ENCODE results near the gene FGD5. TPM values are rescaled to one million over a fixed set of nuclear protein-coding genes. Genes with fewer than 3 reads are reported as not detected.
A peak's percentile ranks its signal among the peaks of the same experiment; 100 is the strongest.

The FGD5 gene
- total and polyA plus RNA-seq, 9 of the 15 experiments (the other 6 are each of a cell fraction or from before 2014, with no cell fraction given) = 0.18 TPM; not detected in 8

DNA sequence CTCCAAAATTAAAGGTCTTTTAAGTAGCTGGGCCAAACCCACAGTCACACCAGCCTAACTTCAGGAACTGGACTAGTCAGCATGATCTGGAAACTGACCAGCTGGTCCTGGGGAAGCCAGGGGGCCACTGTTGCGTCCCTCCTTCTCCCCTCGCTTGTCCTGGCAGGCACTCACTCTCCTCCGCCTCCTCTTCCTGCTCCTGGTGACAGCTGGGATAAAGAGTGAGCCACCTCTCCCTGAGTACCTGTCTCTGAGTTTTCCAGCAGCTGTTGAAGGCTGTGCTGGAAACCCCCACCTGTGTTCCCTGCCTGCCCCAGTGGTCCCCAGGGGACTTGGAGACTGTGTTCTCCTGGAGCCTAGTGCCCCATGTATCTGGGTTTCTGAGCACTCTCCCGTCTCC is 56.0 kb downstream of the FGD5 start:
- no peak overlapping the region for H2AFZ ChIP-seq (ENCODE audit: low read depth, low read length)
- no TSS peak for BruUV-seq (replicated peaks)
- 0% methylated on average over 4 of the region's 4 CpGs for WGBS (ENCODE audit: insufficient coverage, low coverage, missing lambda C conversion rate)
- no peak for ATAC-seq
- no peaks in the 10 kb centered on the region for H3K4me1 ChIP-seq (replicated peaks in 1 of 2; ENCODE audit: control insufficient read depth in 2 of 2, insufficient read depth in 2 of 2, low read length in 2 of 2)
- TF ChIP-seq, protein P1, sequence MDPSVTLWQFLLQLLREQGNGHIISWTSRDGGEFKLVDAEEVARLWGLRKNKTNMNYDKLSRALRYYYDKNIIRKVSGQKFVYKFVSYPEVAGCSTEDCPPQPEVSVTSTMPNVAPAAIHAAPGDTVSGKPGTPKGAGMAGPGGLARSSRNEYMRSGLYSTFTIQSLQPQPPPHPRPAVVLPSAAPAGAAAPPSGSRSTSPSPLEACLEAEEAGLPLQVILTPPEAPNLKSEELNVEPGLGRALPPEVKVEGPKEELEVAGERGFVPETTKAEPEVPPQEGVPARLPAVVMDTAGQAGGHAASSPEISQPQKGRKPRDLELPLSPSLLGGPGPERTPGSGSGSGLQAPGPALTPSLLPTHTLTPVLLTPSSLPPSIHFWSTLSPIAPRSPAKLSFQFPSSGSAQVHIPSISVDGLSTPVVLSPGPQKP (CRISPR knock-in tag; IDR thresholded peaks at IDR 0.05) = no peak
- TF ChIP-seq, protein P2, sequence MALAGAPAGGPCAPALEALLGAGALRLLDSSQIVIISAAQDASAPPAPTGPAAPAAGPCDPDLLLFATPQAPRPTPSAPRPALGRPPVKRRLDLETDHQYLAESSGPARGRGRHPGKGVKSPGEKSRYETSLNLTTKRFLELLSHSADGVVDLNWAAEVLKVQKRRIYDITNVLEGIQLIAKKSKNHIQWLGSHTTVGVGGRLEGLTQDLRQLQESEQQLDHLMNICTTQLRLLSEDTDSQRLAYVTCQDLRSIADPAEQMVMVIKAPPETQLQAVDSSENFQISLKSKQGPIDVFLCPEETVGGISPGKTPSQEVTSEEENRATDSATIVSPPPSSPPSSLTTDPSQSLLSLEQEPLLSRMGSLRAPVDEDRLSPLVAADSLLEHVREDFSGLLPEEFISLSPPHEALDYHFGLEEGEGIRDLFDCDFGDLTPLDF (CRISPR knock-in tag; IDR thresholded peaks at IDR 0.05) = no peak
- no peak for TF ChIP-seq ATF7 (IDR thresholded peaks at IDR 0.05)
- TF ChIP-seq GATAD2B (IDR thresholded peaks at IDR 0.05; ENCODE audit: borderline replicate concordance) = no peak
- TF ChIP-seq, protein P3, sequence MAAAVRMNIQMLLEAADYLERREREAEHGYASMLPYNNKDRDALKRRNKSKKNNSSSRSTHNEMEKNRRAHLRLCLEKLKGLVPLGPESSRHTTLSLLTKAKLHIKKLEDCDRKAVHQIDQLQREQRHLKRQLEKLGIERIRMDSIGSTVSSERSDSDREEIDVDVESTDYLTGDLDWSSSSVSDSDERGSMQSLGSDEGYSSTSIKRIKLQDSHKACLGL (CRISPR knock-in tag; IDR thresholded peaks at IDR 0.05; ENCODE audit: borderline replicate concordance, poor library complexity, severe bottlenecking) = no peak
- no peak for DNase-seq (ENCODE audit: extremely low read depth in 1 of 4, low spot score in 3 of 4)
- H3K4me3 ChIP-seq = no peak overlapping the region
- FAIRE-seq = no peak
- H3K9me3 ChIP-seq (replicated peaks; ENCODE audit: control insufficient read depth, insufficient read depth, low read depth, low read length) = no peaks in the 10 kb centered on the region
- intact Hi-C loops (cut with micrococcal nuclease) (no loop called here), in situ Hi-C loops (cut with MboI) (no loop called here)
- H3K4me2 ChIP-seq (ENCODE audit: insufficient read depth, low read length) = no peak overlapping the region
- peaks cover 48 to 74% of the 10 kb centered on the region in 2 experiments; a peak in 4 of 5 replicates for H3K27me3 ChIP-seq (ENCODE audit: control insufficient read depth in 2 of 2, insufficient read depth in 2 of 2, low read length in 2 of 2)
- POLR2A ChIA-PET = interaction anchor here (0.5 to 1.6 kb wide), 2 partner anchors 10 to 106 kb away, joined by 3 read pairs; no protein-coding TSS in a partner anchor
- 0 out of 2 replicates have a peak, but pooled peaks cover 8% of the 10 kb centered on the region for H4K20me1 ChIP-seq (replicated peaks; ENCODE audit: control insufficient read depth, insufficient read depth, low read length)
- H3K79me2 ChIP-seq (ENCODE audit: control insufficient read depth, insufficient read depth, low read length) = no peaks in the 10 kb centered on the region
- CTCF ChIA-PET (ENCODE audit: low intra/inter-chr PET ratio) = no interaction called here
- H3K36me3 ChIP-seq (ENCODE audit: control insufficient read depth, insufficient read depth, low read length) = no peaks in the 10 kb centered on the region
- H3K9me1 ChIP-seq (ENCODE audit: control insufficient read depth, insufficient read depth, low read length) = no peaks in the 10 kb centered on the region
- H3K9ac ChIP-seq (ENCODE audit: insufficient read depth in 1 of 2, low read depth in 2 of 2, low read length in 2 of 2) = 0 out of 4 replicates have a peak overlapping the region, but pooled peaks of 1 of the 2 experiments have one; percentile 22
- no peak overlapping the region for H3K27ac ChIP-seq (ENCODE audit: extremely low read depth, low read depth, low read length)

Data from K562 (cell line).